Natural killer cell (primary cell): ENCODE results near the gene KRT85. TPM values are rescaled to one million over a fixed set of nuclear protein-coding genes. Genes with fewer than 3 reads are reported as not detected.
A peak's percentile ranks its signal among the peaks of the same experiment; 100 is the strongest.

ENCODE experiments used
- ATAC-seq, 3 donors: fragments of 150-1000 bp in 2 of 3; fragments of 200-7000 bp in 1 of 3; cut with Tn5 transposase; 1 replicate in 1 of 3; 2 replicates in 2 of 3; pipeline ENCODE4 v1.10.0; 2021; ENCODE audit warnings: mild to moderate bottlenecking in 2 of 3, moderate library complexity in 2 of 3
- DNase-seq, 2 donors: peaks; one replicate each; pipeline versions ENCODE4 v3.0.0 to v3.0.0-alpha.2; 2013 to 2021; ENCODE audit warnings: mixed read lengths in 1 of 2
- H3K27ac ChIP-seq: one replicate; pipeline ENCODE4 v1.5.1; 2013; ENCODE audit warnings: mild to moderate bottlenecking, low read length
- H3K27me3 ChIP-seq: one replicate; pipeline ENCODE4 v1.6.1; 2013; ENCODE audit warnings: low read length; ENCODE audit not compliant: control insufficient read depth, insufficient read depth
- H3K36me3 ChIP-seq: one replicate; pipeline ENCODE4 v1.6.1; 2013; ENCODE audit warnings: low read length; ENCODE audit not compliant: control insufficient read depth, insufficient read depth
- H3K4me1 ChIP-seq: one replicate; pipeline ENCODE4 v1.6.1; 2013; ENCODE audit warnings: low read length; ENCODE audit not compliant: control insufficient read depth, insufficient read depth
- H3K4me3 ChIP-seq: one replicate; pipeline ENCODE4 v1.5.1; 2013; ENCODE audit warnings: low read length
- H3K9me3 ChIP-seq: one replicate; pipeline ENCODE4 v1.6.1; 2013; ENCODE audit warnings: low read length; ENCODE audit not compliant: control insufficient read depth, insufficient read depth
- H3K27ac Mint-ChIP-seq, 2 donors: one replicate each; pipeline ENCODE4 v1.8.0; 2022; ENCODE audit warnings: mild to moderate bottlenecking in 2 of 2, mixed read lengths in 2 of 2, moderate library complexity in 1 of 2
- H3K27me3 Mint-ChIP-seq, 2 donors: one replicate each; pipeline ENCODE4 v1.8.0; 2022; ENCODE audit warnings: low read depth in 2 of 2, mixed read lengths in 2 of 2
- H3K36me3 Mint-ChIP-seq: one replicate; pipeline ENCODE4 v1.8.0; 2022; ENCODE audit warnings: mixed read lengths
- H3K4me1 Mint-ChIP-seq, 2 donors: one replicate each; pipeline ENCODE4 v1.8.0; 2022; ENCODE audit warnings: mixed read lengths in 2 of 2
- H3K4me3 Mint-ChIP-seq: one replicate; pipeline ENCODE4 v1.8.0; 2022; ENCODE audit warnings: mild to moderate bottlenecking, moderate library complexity, mixed read lengths
- H3K9me3 Mint-ChIP-seq, 2 donors: one replicate each; pipeline ENCODE4 v1.8.0; 2022; ENCODE audit warnings: mixed read lengths in 2 of 2
- WGBS: methylation state at CpG from one replicate; pipeline ENCODE4 v1.1.7; 2013; ENCODE audit warnings: missing lambda C conversion rate; ENCODE audit not compliant: insufficient coverage; 5-methylcytosine and 5-hydroxymethylcytosine counted together
- intact Hi-C: fragments of 100-400 bp; cut with micrococcal nuclease; formaldehyde crosslinking; loops from one replicate; pipeline ENCODE4 v1.14.2; 2022
- total RNA-seq, 4 donors: library from RNA; stranded (reverse); fragments of 120-200 nt in 1 of 4; gene quantifications; one replicate each; pipeline versions ENCODE4 v1.2.3 to v1.2.4, GENCODE V29; 2013 to 2022
- TF ChIP-seq, protein P1 (sequence below): fragments of 200-600 bp; IDR thresholded peaks from one replicate; pipeline ENCODE4 v1.8.0; 2022; ENCODE audit warnings: antibody characterized with exemption

The KRT85 gene
- total RNA-seq, 3 donors from 2014 or later (not counting 1 experiment from before 2014, with no cell fraction given): not detected

DNA sequence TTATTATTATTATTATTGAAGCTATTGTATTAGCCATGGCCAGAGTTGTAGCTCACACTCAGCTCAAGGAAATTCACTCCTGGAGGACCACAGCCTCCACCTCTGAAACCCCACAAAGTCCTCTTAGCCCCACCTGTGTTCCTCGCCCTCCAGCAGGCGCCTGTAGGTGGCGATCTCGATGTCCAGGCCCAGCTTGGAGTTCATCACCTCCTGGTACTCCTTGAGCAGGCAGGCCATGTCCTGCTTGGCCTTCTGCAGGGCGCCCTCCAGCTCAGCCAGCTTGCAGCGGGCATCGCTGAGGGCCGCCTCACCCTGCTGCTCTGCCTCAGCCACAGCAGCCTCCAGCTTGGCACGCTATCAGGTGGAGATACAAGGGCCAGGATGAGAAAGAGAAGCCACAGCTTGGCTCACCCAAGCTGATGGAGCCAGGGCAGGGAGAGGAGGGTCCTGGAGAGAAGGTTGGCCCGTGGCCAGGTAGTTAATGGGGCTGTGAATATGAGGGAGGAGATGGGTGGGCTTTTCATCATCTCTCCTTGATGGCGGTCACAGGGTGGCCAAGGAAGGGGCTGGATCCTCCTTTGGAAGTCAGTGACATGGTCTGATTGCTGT is 5.1 kb downstream of the KRT85 start:
- H3K36me3 Mint-ChIP-seq: no peaks in the 10 kb centered on the region
- intact Hi-C loops: no loop called here
- 93% methylated on average over 11 of the region's 11 CpGs for WGBS

DNA sequence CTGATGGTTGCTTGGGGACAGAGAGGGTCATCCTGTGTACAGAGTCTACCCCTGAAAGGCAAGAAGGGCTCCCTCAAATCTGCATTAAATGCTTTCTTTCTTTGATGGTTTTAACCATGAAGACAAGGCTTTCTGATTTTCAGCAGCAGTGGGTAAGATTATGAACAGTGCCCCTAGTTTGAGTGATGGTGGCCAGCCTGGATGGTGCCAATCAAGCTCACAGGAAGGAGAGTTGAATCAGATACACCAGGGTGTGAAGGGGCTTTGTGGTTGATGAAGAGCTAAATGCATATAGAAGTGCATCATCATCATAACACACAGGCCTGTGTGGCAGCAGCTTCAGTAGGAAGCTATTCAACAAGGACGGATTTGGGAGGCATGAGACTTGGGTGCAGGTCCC is 5.7 kb downstream of the KRT85 start:
- peak overlapping the region in 1 of 2 donors; percentile 28 for H3K27ac Mint-ChIP-seq
- DNase-seq: peak in 1 of 2 donors; percentile 22
- H3K27ac ChIP-seq: no peak overlapping the region
- no peaks in the 10 kb centered on the region for H3K36me3 Mint-ChIP-seq
- H3K36me3 ChIP-seq: no peaks in the 10 kb centered on the region
- intact Hi-C loops: no loop called here
- peaks cover 56 to 72% of the 10 kb centered on the region in 2 donors for H3K27me3 Mint-ChIP-seq
- ATAC-seq: peak; percentile 45 to 86 (median 81)
- H3K4me1 Mint-ChIP-seq: peaks cover 40 to 44% of the 10 kb centered on the region in 2 donors
- peaks cover 44% of the 10 kb centered on the region for H3K4me1 ChIP-seq
- TF ChIP-seq, protein P1, sequence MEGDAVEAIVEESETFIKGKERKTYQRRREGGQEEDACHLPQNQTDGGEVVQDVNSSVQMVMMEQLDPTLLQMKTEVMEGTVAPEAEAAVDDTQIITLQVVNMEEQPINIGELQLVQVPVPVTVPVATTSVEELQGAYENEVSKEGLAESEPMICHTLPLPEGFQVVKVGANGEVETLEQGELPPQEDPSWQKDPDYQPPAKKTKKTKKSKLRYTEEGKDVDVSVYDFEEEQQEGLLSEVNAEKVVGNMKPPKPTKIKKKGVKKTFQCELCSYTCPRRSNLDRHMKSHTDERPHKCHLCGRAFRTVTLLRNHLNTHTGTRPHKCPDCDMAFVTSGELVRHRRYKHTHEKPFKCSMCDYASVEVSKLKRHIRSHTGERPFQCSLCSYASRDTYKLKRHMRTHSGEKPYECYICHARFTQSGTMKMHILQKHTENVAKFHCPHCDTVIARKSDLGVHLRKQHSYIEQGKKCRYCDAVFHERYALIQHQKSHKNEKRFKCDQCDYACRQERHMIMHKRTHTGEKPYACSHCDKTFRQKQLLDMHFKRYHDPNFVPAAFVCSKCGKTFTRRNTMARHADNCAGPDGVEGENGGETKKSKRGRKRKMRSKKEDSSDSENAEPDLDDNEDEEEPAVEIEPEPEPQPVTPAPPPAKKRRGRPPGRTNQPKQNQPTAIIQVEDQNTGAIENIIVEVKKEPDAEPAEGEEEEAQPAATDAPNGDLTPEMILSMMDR: no peak
- 64% methylated on average over 1 of the region's 1 CpG for WGBS
- H3K27me3 ChIP-seq: peaks cover 31% of the 10 kb centered on the region
- H3K9me3 Mint-ChIP-seq: no peaks in the 10 kb centered on the region
- no peak overlapping the region for H3K4me3 ChIP-seq
- H3K9me3 ChIP-seq: no peaks in the 10 kb centered on the region
- no peak overlapping the region for H3K4me3 Mint-ChIP-seq

More for the DNA sequence above, 5.1 kb downstream of the KRT85 start:
- H3K9me3 Mint-ChIP-seq: no peaks in the 10 kb centered on the region
- Histone ChIP-seq H3K4me1 (peaks cover 44% of the 10 kb centered on the region), H3K27me3 (peaks cover 25% of the 10 kb centered on the region), H3K9me3 (no peaks in the 10 kb centered on the region), H3K4me3 (no peak overlapping the region), H3K27ac (no peak overlapping the region), H3K36me3 (no peaks in the 10 kb centered on the region)
- no peak overlapping the region for H3K27ac Mint-ChIP-seq
- DNase-seq: no peak
- H3K4me3 Mint-ChIP-seq: no peak overlapping the region
- TF ChIP-seq, protein P1: no peak
- ATAC-seq: no peak
- peaks cover 40 to 44% of the 10 kb centered on the region in 2 donors for H3K4me1 Mint-ChIP-seq
- H3K27me3 Mint-ChIP-seq: peaks cover 56 to 69% of the 10 kb centered on the region in 2 donors

DNA sequence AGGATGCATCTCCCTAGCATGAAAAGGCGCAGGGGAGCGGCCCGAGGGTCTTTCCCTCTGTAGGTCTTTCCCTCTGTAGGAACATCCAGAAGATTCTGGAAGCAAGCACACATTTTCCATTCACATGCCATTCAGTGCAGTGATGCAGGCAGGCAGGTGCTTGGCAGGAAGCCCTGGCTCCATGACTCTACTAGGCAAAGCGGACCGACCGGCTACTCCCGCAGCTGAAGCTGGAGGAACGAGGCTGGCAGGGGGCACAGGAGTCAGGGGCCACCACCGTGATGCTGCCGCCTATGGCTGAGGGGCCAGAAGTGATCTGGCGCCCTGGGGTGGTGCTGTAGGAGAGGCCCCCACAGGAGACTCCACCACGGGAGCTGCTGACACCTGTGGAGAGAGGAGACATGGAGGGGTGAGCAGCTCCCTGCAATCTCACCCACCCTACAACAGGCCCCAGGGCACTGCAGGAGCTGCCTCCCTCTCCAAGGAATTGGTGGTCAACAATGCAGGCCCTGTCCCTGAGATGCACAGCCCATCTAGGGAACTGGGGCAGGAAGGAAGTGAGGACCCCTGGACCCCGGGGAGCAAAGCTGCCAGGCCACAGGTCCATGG is 6.5 kb downstream of the KRT85 start:
- Histone ChIP-seq H3K9me3 (no peaks in the 10 kb centered on the region), H3K4me3 (no peak overlapping the region), H3K36me3 (no peaks in the 10 kb centered on the region), H3K27me3 (peaks cover 31% of the 10 kb centered on the region), H3K4me1 (peaks cover 44% of the 10 kb centered on the region), H3K27ac (no peak overlapping the region)
- ATAC-seq (no peak), DNase-seq (no peak)
- intact Hi-C loops: no loop called here
- TF ChIP-seq, protein P1: no peak
- Mint-ChIP-seq H3K27ac (no peak overlapping the region), H3K4me3 (no peak overlapping the region), H3K27me3 (peaks cover 56 to 65% of the 10 kb centered on the region in 2 donors), H3K36me3 (no peaks in the 10 kb centered on the region), H3K9me3 (no peaks in the 10 kb centered on the region), H3K4me1 (peaks cover 40 to 44% of the 10 kb centered on the region in 2 donors)
- 91% methylated on average over 12 of the region's 13 CpGs for WGBS
